ENCODE measurements around the gene TEX54. TPM values are rescaled to one million over a fixed set of nuclear protein-coding genes. Genes with fewer than 3 reads are reported as not detected.

The TEX54 gene
- total and polyA plus RNA-seq, 2 of the 13 experiments (the other 11 are each of a cell fraction or from before 2014, with no cell fraction given): not detected

- TF ChIP-seq ATF7-NPFF (CRISPR knock-in tag; IDR thresholded peaks at IDR 0.05; ENCODE audit: low read depth) (peak; percentile 97), ZNF782 (CRISPR knock-in tag; IDR thresholded peaks at IDR 0.05; ENCODE audit: borderline replicate concordance) (peak; percentile 87; the same call in 1 of the 2 replicates), CBX1 (IDR thresholded peaks at IDR 0.05; ENCODE audit: low read depth) (peak; percentile 81), NCOR1 (IDR thresholded peaks at IDR 0.05; ENCODE audit: borderline replicate concordance, low read length) (no peak), FOSL1 (CRISPR knock-in tag; IDR thresholded peaks at IDR 0.05; ENCODE audit: borderline replicate concordance) (no peak), GMEB2 (CRISPR knock-in tag; IDR thresholded peaks at IDR 0.05; ENCODE audit: low read depth) (peak; percentile 82), ZNF280B (CRISPR knock-in tag; IDR thresholded peaks at IDR 0.05; ENCODE audit: borderline replicate concordance) (peak; percentile 93), ZBTB25 (CRISPR knock-in tag; IDR thresholded peaks at IDR 0.05) (peak; percentile 71; the same call in 1 of the 2 replicates), ZNF784 (CRISPR knock-in tag; IDR thresholded peaks at IDR 0.05; ENCODE audit: borderline replicate concordance) (peak; percentile 85; the same call in 1 of the 2 replicates), TOE1 (CRISPR knock-in tag; IDR thresholded peaks at IDR 0.05) (no peak), ZNF781 (CRISPR knock-in tag; IDR thresholded peaks at IDR 0.05; ENCODE audit: borderline replicate concordance, not compliant biosample characterization) (peak; percentile 79), ZNF574 (CRISPR knock-in tag; IDR thresholded peaks at IDR 0.05) (peak; percentile 91), GTF2F1 (IDR thresholded peaks at IDR 0.05; ENCODE audit: low read length) (peak; percentile 95), ZFP37 (CRISPR knock-in tag; IDR thresholded peaks at IDR 0.05; ENCODE audit: borderline replicate concordance) (peak; percentile 68; the same call in 1 of the 2 replicates), HNF1B (CRISPR knock-in tag; IDR thresholded peaks at IDR 0.05) (peak; percentile 74), NR2F1 (CRISPR knock-in tag; IDR thresholded peaks at IDR 0.05) (no peak), PAWR (CRISPR knock-in tag; IDR thresholded peaks at IDR 0.05; ENCODE audit: borderline replicate concordance) (no peak), KLF16 (CRISPR knock-in tag; IDR thresholded peaks at IDR 0.05) (peak in 1 of 2 experiments; percentile 94; a peak in 2 of 4 replicates)
Observed at GRCh38 chr11:62805076-62805892, 27.4 kb downstream of the TEX54 start, which contains the start of gene NXF1 (continued).
